Endodermal cell (in vitro differentiated cells): ENCODE data around the gene TIAM2. TPM values are rescaled to one million over a fixed set of nuclear protein-coding genes. Genes with fewer than 3 reads are reported as not detected.

Experiments
- DNase-seq: peaks from one replicate; pipeline ENCODE4 v3.0.0-alpha.2; 2017
- H3K27ac ChIP-seq: 2 replicates; pipeline ENCODE4 v1.5.1; 2013; ENCODE audit warnings: mild to moderate bottlenecking, low read depth, low read length, moderate library complexity
- H3K27me3 ChIP-seq: 2 replicates; pipeline ENCODE4 v1.6.1; 2013; ENCODE audit warnings: mild to moderate bottlenecking, low read length, moderate library complexity; ENCODE audit not compliant: insufficient read depth, control insufficient read depth, poor library complexity, severe bottlenecking
- H3K36me3 ChIP-seq: 2 replicates; pipeline ENCODE4 v1.7.0; 2013; ENCODE audit warnings: mild to moderate bottlenecking, low read length, moderate library complexity; ENCODE audit not compliant: control insufficient read depth, insufficient read depth
- H3K4me1 ChIP-seq: one replicate; pipeline ENCODE4 v1.7.0; 2013; ENCODE audit warnings: low read length; ENCODE audit not compliant: control insufficient read depth, insufficient read depth
- H3K4me3 ChIP-seq: 2 replicates; pipeline ENCODE4 v1.5.1; 2013; ENCODE audit warnings: mild to moderate bottlenecking, low read length, moderate library complexity
- H3K9ac ChIP-seq: 2 replicates; pipeline ENCODE4 v1.6.1; 2013; ENCODE audit warnings: mild to moderate bottlenecking, low read length, moderate library complexity; ENCODE audit not compliant: poor library complexity, severe bottlenecking; ENCODE audit errors: extremely low read depth
- H3K9me3 ChIP-seq: 2 replicates; pipeline ENCODE4 v1.6.1; 2013; ENCODE audit warnings: mild to moderate bottlenecking, low read length, moderate library complexity; ENCODE audit not compliant: control insufficient read depth
- H3K27ac Mint-ChIP-seq: 2 replicates; pipeline ENCODE4 v1.8.0; 2020; ENCODE audit warnings: mixed read lengths
- H3K27me3 Mint-ChIP-seq: 2 replicates; pipeline ENCODE4 v1.8.0; 2021; ENCODE audit warnings: mild to moderate bottlenecking, mixed read lengths; ENCODE audit not compliant: insufficient read depth
- H3K36me3 Mint-ChIP-seq: 2 replicates; pipeline ENCODE4 v1.8.0; 2020; ENCODE audit warnings: low read depth, mixed read lengths
- H3K4me1 Mint-ChIP-seq: 2 replicates; pipeline ENCODE4 v1.8.0; 2020; ENCODE audit warnings: mixed read lengths
- H3K4me3 Mint-ChIP-seq: 2 replicates; pipeline ENCODE4 v1.8.0; 2020; ENCODE audit warnings: mild to moderate bottlenecking, moderate library complexity, mixed read lengths
- H3K9me3 Mint-ChIP-seq: 2 replicates; pipeline ENCODE4 v1.8.0; 2020; ENCODE audit warnings: mild to moderate bottlenecking, mixed read lengths
- CTCF ChIP-seq: fragments of 200-600 bp; sonication (generic); conservative IDR thresholded peaks from 2 replicates; pipeline ENCODE4 v1.5.0; 2021; ENCODE audit warnings: antibody characterized with exemption, mild to moderate bottlenecking
- WGBS, 2 experiments: methylation state at CpG; one replicate each; pipeline versions ENCODE4 v1.1.5 to v1.1.7; 2013; ENCODE audit warnings: missing lambda C conversion rate in 2 of 2, mixed read lengths in 1 of 2; ENCODE audit not compliant: insufficient coverage in 1 of 2, insufficient read length in 1 of 2; 5-methylcytosine and 5-hydroxymethylcytosine counted together
- total RNA-seq, 2 donors: library from RNA; stranded (reverse); fragmentation: NEBNext Ultra II Directional in 1 of 2; extraction: Animal tissue kit (Norgen Biotek cat#: 25700) in 1 of 2; gene quantifications; 2 replicates in 1 of 2; 3 replicates in 1 of 2; pipeline ENCODE4 v1.2.1, GENCODE V29; 2021

TIAM2 gene
- total RNA-seq, 2 donors from 2014 or later = 15.7 to 17.5 TPM

- Histone ChIP-seq H3K4me1 (no peaks in the 10 kb centered on the region), H3K27ac (no peak overlapping the region), H3K9ac (no peak overlapping the region), H3K9me3 (no peaks in the 10 kb centered on the region), H3K4me3 (no peak overlapping the region), H3K27me3 (no peaks in the 10 kb centered on the region), H3K36me3 (no peaks in the 10 kb centered on the region)
- Mint-ChIP-seq H3K27ac (no peak overlapping the region), H3K4me1 (peaks cover 10% of the 10 kb centered on the region), H3K27me3 (no peaks in the 10 kb centered on the region), H3K36me3 (peaks cover 11% of the 10 kb centered on the region), H3K4me3 (no peak overlapping the region), H3K9me3 (no peaks in the 10 kb centered on the region)
- TF ChIP-seq CTCF = no peak
- 80 to 86% methylated on average over 7 of the region's 7 CpGs for whole genome bisulfite sequencing, 2 experiments
- DNase-seq = no peak
These were observed 36.6 kb upstream of the TIAM2 start for GRCh38 chr6:154958469-154958868.

GRCh38 chr6:154960299-154960843 lies 34.7 kb upstream of the TIAM2 start:
- H3K27ac Mint-ChIP-seq = no peak overlapping the region
- WGBS, 2 experiments = 94% methylated on average over 8 to 11 of the region's 11 CpGs

DNA sequence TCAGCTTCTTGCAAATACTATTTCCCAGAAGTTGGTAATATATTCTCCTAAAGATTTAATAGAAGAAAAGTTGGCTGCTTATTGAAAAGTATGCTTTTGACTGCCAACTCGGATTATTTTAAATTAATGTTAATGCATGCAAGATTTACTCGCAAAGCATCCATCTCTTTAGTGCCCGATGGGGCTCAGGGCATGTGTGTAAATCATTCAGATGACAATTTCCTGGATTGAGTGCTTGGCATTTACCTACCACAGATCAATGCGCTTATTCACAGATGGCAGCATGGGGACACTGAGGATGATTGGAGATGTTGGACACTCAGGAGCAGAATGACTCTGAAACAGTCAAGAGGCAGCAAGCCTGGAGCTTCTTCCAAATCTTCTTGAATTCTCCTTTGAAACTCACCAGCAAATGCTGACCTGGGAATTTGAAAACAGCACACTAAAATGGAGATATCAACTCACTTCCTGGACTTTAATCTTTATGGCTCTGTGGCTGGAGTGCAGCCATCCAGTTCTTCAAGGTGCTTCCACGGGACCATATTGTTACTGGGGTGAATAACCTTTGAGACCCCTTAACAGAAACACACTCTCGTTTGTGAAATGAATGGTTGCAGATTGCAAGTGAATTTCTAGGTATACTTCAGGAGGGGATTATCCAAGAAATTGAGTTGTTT lies 34.1 kb upstream of the TIAM2 start:
- 94 to 100% methylated on average over 5 to 6 of the region's 6 CpGs for WGBS, 2 experiments
- no peaks in the 10 kb centered on the region for H3K4me1 ChIP-seq
- H3K27ac ChIP-seq = no peak overlapping the region
- no peak overlapping the region for H3K4me3 Mint-ChIP-seq
- TF ChIP-seq CTCF = no peak
- H3K9me3 Mint-ChIP-seq = peaks cover 3% of the 10 kb centered on the region
- no peak overlapping the region for H3K9ac ChIP-seq
- no peaks in the 10 kb centered on the region for H3K36me3 ChIP-seq
- no peak for DNase-seq
- H3K9me3 ChIP-seq = no peaks in the 10 kb centered on the region
- no peak overlapping the region for H3K27ac Mint-ChIP-seq
- no peaks in the 10 kb centered on the region for H3K27me3 Mint-ChIP-seq
- H3K4me3 ChIP-seq = no peak overlapping the region
- H3K36me3 Mint-ChIP-seq = peaks cover 16% of the 10 kb centered on the region
- no peaks in the 10 kb centered on the region for H3K27me3 ChIP-seq
- peaks cover 13% of the 10 kb centered on the region for H3K4me1 Mint-ChIP-seq

More at GRCh38 chr6:154960299-154960843, 34.7 kb upstream of the TIAM2 start:
- TF ChIP-seq CTCF = no peak
- Histone ChIP-seq H3K27ac (no peak overlapping the region), H3K4me1 (no peaks in the 10 kb centered on the region), H3K9ac (no peak overlapping the region), H3K4me3 (no peak overlapping the region), H3K36me3 (no peaks in the 10 kb centered on the region), H3K9me3 (no peaks in the 10 kb centered on the region), H3K27me3 (no peaks in the 10 kb centered on the region)
- no peak overlapping the region for H3K4me3 Mint-ChIP-seq
- H3K27me3 Mint-ChIP-seq = no peaks in the 10 kb centered on the region
- peaks cover 13% of the 10 kb centered on the region for H3K4me1 Mint-ChIP-seq
- peaks cover 16% of the 10 kb centered on the region for H3K36me3 Mint-ChIP-seq
- DNase-seq = no peak
- H3K9me3 Mint-ChIP-seq = no peaks in the 10 kb centered on the region
